Stomach smooth muscle (tissue), 2 donors: ENCODE measurements around the gene RPL27.
A peak's percentile ranks its signal among the peaks of the same experiment; 100 is the strongest.
"Not testable (repeated sequence)": the region's sequence is repeated elsewhere in the genome, so short reads cannot be mapped to it uniquely, and the experiment has no call there.

Source experiments
- H3K27ac ChIP-seq: one replicate; pipeline ENCODE4 v1.7.0; 2013; ENCODE audit warnings: mild to moderate bottlenecking, low read length, inconsistent platforms
- H3K27me3 ChIP-seq, 2 donors: one replicate each; pipeline ENCODE4 v1.7.0; 2013; ENCODE audit warnings: low read length in 2 of 2; ENCODE audit not compliant: insufficient read depth in 2 of 2, control insufficient read depth in 1 of 2
- H3K36me3 ChIP-seq, 2 donors: one replicate each; pipeline ENCODE4 v1.7.0; 2013; ENCODE audit warnings: low read length in 2 of 2; ENCODE audit not compliant: control insufficient read depth in 2 of 2, insufficient read depth in 2 of 2
- H3K4me1 ChIP-seq: one replicate; pipeline ENCODE4 v1.7.0; 2013; ENCODE audit warnings: low read length; ENCODE audit not compliant: control insufficient read depth, insufficient read depth
- H3K4me3 ChIP-seq, 2 donors: one replicate each; pipeline ENCODE4 v1.7.0; 2013; ENCODE audit warnings: low read length in 2 of 2
- H3K9ac ChIP-seq, 2 donors: one replicate each; pipeline ENCODE4 v1.7.0; 2013; ENCODE audit warnings: low read length in 2 of 2, mild to moderate bottlenecking in 1 of 2
- H3K9me3 ChIP-seq, 2 donors: one replicate each; pipeline ENCODE4 v1.7.0; 2013; ENCODE audit warnings: low read length in 2 of 2; ENCODE audit not compliant: control insufficient read depth in 2 of 2
- donor health status: healthy.
- donor health status: Pancreatic carcinoma.

RPL27 gene

DNA sequence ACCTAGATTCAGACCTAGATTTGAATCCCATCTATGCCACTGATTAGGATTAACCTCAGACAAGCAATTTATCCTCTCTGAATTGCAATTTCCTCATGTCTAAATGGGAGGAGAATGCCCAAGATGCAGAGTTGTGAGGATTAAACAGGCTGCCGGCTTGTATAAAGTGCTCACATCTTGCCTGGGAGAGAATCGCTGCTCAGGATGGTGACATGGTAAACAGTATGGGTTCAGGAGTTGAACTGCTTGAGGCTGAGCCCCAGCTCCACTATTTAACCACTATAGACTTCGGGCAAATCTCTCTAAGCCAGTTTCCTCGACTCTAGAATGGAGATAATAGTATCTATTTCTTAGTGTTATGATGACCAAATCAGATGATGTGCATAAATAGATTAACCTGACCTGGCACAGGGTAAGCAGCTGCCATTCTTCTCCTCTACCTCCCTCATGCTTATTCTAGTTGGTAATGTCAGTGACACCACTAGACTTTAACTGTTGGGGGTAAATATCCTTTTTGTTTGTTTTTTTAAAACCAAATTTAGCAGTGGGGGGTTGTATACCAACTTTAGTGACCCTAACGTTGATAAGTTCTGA, 732 bp upstream of the RPL27 start:
- Histone ChIP-seq H3K9me3 (no peaks in the 10 kb centered on the region), H3K4me1 (peaks cover 22% of the 10 kb centered on the region), H3K36me3 (peaks cover 5 to 26% of the 10 kb centered on the region in 2 donors), H3K27me3 (no peaks in the 10 kb centered on the region), H3K9ac (peak overlapping the region; percentile 22 to 75), H3K27ac (peak overlapping the region; percentile 96), H3K4me3 (peak overlapping the region; percentile 31 to 96)

DNA sequence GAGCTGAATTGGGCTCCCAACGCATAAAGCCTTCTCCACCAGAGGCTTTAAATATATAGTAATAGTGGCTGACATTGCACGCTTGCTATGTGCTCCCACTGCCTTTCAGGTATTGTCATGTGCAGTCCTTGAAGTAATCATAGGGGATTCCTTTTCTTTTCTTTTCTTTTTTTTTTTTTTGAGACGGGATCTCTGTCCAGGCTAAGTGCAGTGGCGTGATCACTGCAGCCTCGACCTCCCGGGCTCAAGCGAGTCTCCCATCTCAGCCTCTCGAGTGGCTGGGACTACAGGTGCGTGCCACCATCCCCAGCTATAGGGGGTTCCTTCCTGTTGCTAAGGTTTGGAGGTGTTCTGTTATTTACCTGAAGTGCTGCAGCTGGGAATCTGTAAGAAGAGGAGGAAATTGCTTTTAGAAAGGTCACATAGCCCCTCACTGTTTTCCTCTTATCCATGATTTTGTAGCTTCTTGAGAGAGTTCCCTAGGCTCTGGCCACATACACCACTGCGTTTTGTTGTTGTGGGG, 845 bp downstream of the RPL27 start:
- Histone ChIP-seq H3K4me3 (peak overlapping the region; percentile 95 to 96), H3K9me3 (no peaks in the 10 kb centered on the region), H3K27me3 (no peaks in the 10 kb centered on the region), H3K27ac (peak overlapping the region; percentile 96), H3K4me1 (peaks cover 22% of the 10 kb centered on the region), H3K36me3 (peaks cover 11 to 32% of the 10 kb centered on the region in 2 donors), H3K9ac (peak overlapping the region; percentile 99)

DNA sequence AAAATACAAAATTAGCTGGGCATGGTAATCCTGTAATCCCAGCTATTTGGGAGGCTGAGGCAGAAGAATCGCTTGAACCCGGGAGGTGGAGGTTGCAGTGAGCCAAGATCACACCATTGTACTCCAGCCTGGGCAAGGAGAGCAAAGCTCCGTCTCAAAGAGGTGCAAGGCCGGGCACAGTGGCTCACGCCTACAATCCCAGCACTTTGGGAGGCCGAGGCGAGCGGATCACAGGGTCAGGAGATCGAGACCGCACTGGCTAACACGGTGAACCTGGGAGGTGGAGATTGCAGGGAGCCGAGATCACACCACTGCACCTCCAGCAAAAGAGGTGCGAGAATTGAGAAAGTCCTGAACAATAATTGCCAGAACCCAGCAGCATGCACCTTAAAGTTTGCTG, 2.7 kb downstream of the RPL27 start:
- H3K9me3 ChIP-seq, H3K4me3 ChIP-seq, H3K9ac ChIP-seq, H3K27ac ChIP-seq, H3K27me3 ChIP-seq: not testable (repeated sequence)
- Histone ChIP-seq H3K36me3 (peaks cover 11 to 32% of the 10 kb centered on the region in 2 donors), H3K4me1 (peaks cover 22% of the 10 kb centered on the region)

DNA sequence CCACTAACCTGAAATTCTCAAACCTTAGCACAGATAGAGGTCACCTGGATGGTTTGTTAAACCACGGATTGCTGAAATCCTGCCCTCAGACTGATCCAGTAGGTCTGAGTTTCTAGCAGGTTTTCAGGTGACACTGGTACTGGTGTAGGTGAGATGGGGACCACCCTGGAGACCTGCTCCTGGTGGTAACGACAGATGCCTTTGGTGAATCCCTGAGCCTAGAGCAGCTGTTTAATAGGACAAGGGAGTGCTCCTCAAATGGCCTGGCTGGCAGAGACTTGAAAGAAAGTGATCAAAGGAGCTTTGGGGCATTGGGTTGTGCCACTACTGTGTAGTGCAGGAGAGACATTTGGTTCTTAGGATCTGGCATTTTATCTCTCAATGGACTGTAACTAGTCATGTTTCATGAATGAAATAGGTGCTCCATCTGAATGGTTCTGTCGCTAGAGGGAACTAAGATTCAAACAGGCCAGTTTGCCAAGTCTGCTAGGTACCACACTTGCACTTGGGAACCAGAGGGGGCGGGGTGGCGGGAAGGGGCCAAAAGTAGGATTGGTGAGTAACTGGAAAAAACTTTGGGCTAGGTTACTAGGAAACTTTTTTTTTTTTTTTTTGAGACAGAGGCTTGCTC, 5.4 kb downstream of the RPL27 start:
- Histone ChIP-seq H3K27me3 (no peaks in the 10 kb centered on the region), H3K4me1 (peaks cover 18% of the 10 kb centered on the region), H3K9me3 (no peaks in the 10 kb centered on the region), H3K36me3 (peaks cover 11 to 32% of the 10 kb centered on the region in 2 donors), H3K27ac (no peak overlapping the region), H3K4me3 (no peak overlapping the region), H3K9ac (no peak overlapping the region)

DNA sequence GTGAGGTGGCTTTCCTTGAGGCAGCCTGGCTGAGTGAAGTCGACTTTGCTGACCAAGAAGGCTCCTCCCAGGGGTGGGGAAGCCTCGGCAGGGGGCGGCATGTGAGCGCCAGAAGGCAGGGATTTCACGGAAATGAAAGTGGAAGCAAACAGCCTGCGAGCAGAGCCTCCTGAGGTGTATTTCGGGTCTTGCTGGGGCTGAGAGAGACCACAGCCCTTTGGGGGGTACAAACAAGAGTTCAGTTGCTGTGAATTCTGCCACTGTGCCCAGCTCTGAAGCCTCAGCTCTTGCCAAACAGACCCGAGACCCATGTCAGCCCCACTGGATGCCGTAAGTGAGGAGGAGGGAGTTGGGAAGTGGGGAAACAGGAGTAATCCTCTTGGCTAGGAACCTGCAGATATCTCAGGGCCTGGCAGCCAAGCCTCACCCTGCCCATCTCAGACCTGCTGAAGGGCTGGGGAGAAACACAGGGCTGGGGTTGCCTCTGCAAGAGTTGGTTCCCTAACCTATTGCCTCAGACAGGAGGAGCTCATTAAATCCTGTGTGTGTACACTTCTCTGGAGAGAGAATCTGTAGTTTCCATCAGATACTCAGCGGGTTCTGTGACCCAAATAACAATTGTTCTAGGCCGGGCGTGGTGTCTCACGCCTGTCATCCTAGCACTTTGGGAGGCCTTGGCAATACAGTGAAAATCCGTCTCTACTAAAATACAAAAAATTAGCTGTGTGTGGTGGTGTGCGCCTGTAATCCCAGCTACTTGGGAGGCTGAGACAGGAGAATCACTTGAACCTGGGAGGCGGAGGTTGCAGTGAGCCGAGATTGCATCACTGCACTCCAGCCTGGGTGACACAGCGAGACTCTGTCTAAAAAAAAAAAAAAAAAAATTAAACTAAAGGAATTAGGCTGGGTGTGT, 8.7 kb downstream of the RPL27 start, which contains the start of gene IFI35:
IFI35 (plus strand) TSS at position 146 of the 913 bp plus-strand sequence; CDS start at position 310, 164 bp downstream.
- no peaks in the 10 kb centered on the region for H3K9me3 ChIP-seq
- H3K9ac ChIP-seq = peak within 1 kb of the TSS; percentile 96 to 97
- H3K4me1 ChIP-seq = peaks cover 4% of the 10 kb centered on the region
- H3K4me3 ChIP-seq = peak within 1 kb of the TSS; percentile 93 to 97
- peaks cover 9 to 17% of the 10 kb centered on the region in 2 donors for H3K36me3 ChIP-seq
- H3K27me3 ChIP-seq = no peaks in the 10 kb centered on the region
- H3K27ac ChIP-seq = peak within 1 kb of the TSS; percentile 92

DNA sequence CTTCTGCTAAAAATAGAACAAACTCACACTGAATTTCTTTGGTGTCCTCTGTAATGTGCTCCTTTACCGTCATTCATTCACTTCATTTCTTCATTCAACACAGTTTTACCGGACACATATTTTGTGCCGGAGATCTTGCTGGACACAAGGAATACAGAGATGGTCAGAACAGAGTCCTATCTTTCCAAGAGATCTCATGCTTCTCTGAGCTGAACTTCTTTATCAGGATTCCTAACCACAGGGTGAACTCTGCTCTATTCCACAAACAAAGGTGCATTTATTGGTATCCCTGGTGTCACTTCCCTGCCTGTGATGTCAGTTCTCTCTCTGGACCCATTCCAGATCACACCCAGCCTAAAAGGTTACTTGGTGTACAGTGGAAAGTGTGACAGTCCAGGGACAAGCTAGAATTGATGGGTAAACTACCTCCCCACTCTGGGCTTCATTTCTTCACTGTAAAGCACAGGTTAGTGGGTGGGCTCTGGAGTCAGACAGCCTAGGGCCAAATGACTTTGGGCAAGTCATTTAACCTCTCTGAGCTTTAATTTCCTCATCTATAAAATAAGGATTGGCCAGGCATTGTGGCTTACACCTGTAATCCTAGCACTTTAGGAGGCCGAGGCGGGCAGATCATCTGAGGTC, 12.6 kb downstream of the RPL27 start:
- Histone ChIP-seq H3K9ac (no peak overlapping the region), H3K9me3 (no peaks in the 10 kb centered on the region), H3K27ac (no peak overlapping the region), H3K4me1 (peaks cover 21% of the 10 kb centered on the region), H3K36me3 (peaks cover 18 to 25% of the 10 kb centered on the region in 2 donors), H3K4me3 (no peak overlapping the region), H3K27me3 (no peaks in the 10 kb centered on the region)

DNA sequence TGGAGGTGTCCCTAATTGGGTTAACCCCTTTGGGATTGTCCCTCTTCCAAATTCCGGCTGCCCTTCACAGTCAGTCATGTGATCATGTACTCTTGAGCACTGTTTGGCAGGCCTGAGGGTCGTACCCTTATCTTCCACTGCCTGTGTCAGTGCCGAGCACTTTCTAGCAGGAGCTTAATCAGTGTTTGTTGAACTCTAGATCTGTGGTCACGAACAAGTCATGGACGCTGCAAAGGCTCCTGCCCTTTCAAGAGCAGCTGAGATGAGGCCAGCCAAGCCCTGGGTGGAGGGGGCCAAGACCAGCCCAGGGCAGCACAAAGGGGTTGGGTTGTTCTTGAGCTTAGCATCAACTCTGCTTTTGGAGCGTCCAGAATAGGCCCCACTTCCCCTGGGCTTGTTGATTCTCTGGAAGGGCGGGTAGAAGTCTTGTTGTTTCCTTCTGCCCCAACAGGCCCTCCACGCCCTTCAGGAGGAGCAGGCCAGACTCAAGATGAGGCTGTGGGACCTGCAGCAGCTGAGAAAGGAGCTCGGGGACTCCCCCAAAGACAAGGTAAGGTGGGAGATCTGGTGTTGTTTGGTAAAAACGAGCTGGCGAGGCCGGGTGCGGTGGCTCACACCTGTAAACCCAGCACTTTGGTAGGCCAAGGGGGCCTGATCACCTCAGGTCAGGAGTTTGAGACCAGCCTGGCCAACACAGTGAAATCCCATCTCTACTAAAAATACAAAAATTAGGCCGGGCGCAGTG, 13.7 kb downstream of the RPL27 start:
- peaks cover 26% of the 10 kb centered on the region for H3K4me1 ChIP-seq
- no peak overlapping the region for H3K27ac ChIP-seq
- H3K9me3 ChIP-seq = no peaks in the 10 kb centered on the region
- no peak overlapping the region for H3K4me3 ChIP-seq
- peak overlapping the region in 1 of 2 donors; percentile 47 for H3K9ac ChIP-seq
- peaks cover 26 to 29% of the 10 kb centered on the region in 2 donors for H3K36me3 ChIP-seq
- no peaks in the 10 kb centered on the region for H3K27me3 ChIP-seq

DNA sequence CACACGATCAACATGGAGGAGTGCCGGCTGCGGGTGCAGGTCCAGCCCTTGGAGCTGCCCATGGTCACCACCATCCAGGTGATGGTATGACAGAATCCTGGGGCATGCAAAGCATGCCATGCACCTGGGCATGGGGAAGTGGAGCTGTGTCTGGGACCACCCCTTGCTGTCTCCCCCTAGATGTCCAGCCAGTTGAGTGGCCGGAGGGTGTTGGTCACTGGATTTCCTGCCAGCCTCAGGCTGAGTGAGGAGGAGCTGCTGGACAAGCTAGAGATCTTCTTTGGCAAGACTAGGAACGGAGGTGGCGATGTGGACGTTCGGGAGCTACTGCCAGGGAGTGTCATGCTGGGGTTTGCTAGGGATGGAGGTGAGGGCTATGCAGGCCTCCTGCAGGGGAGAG, 15.1 kb downstream of the RPL27 start:
- no peak overlapping the region for H3K27ac ChIP-seq
- no peaks in the 10 kb centered on the region for H3K27me3 ChIP-seq
- no peak overlapping the region for H3K9ac ChIP-seq
- peaks cover 30% of the 10 kb centered on the region for H3K4me1 ChIP-seq
- no peak overlapping the region for H3K4me3 ChIP-seq
- peaks cover 32 to 36% of the 10 kb centered on the region in 2 donors for H3K36me3 ChIP-seq
- no peaks in the 10 kb centered on the region for H3K9me3 ChIP-seq

DNA sequence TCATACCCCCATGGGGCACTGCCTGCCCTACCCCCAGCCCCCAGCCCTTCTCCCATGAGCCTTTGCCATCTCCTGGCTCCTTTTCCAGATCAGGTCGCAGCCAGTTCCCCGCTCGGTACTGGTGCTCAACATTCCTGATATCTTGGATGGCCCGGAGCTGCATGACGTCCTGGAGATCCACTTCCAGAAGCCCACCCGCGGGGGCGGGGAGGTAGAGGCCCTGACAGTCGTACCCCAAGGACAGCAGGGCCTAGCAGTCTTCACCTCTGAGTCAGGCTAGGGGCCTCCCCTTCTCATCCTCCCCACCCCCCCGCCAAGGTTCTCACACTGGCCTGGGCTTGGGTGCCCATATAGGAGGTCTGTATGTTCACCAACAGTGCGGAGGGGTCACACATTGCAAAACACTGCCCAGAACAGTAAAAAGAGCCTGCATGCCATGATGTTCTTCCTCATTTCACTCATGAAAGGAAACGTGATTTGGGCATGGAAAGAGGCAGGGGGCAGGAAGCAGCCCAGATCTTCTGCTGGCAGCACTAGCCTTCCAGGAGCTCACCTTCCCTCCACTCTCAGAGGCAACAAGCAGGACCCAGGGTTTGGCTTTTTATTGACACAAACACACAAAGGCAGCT, 15.9 kb downstream of the RPL27 start:
- Histone ChIP-seq H3K27ac (peak overlapping the region; percentile 37), H3K4me3 (no peak overlapping the region), H3K36me3 (peaks cover 32 to 37% of the 10 kb centered on the region in 2 donors), H3K4me1 (peaks cover 33% of the 10 kb centered on the region), H3K9ac (no peak overlapping the region), H3K27me3 (no peaks in the 10 kb centered on the region), H3K9me3 (no peaks in the 10 kb centered on the region)
